Stimulated activated CD4-positive, alpha-beta T cell treated with anti-CD3 and anti-CD28 coated beads, Interleukin-1b, Interleukin-23, amount 100 ng/mL, for 4 hours (primary cell): ENCODE results near the gene COL6A3.

Source experiments
- DNase-seq, 2 donors: peaks; one replicate each; pipeline ENCODE4 v3.0.0-alpha.2; 2020; ENCODE audit warnings: low read depth in 2 of 2

Gene COL6A3

GRCh38 chr2:237444071-237444470 lies 30.1 kb upstream of the COL6A3 start:
- DNase-seq = no peak

GRCh38 chr2:237441605-237442274 lies 27.8 kb upstream of the COL6A3 start:
- peak in 1 of 2 donors; percentile 29 for DNase-seq

GRCh38 chr2:237440819-237441281 lies 26.9 kb upstream of the COL6A3 start:
- DNase-seq = no peak

- DNase-seq = no peak
These were observed 24.3 kb upstream of the COL6A3 start for GRCh38 chr2:237438080-237438940.

GRCh38 chr2:237437566-237437965 lies 23.6 kb upstream of the COL6A3 start:
- DNase-seq = no peak

GRCh38 chr2:237435844-237436587 lies 22.1 kb upstream of the COL6A3 start:
- DNase-seq = no peak

GRCh38 chr2:237434866-237435311 lies 20.9 kb upstream of the COL6A3 start:
- DNase-seq = peak; percentile 61 to 75

GRCh38 chr2:237433920-237434676 lies 20.1 kb upstream of the COL6A3 start:
- DNase-seq = no peak

- DNase-seq = peak; percentile 63 to 73
These were observed 18.6 kb upstream of the COL6A3 start for GRCh38 chr2:237432484-237433092.

GRCh38 chr2:237431837-237432236 lies 17.9 kb upstream of the COL6A3 start:
- DNase-seq = no peak

- DNase-seq = no peak
These were observed 17.4 kb upstream of the COL6A3 start for GRCh38 chr2:237431372-237431771.

GRCh38 chr2:237430861-237431260 lies 16.9 kb upstream of the COL6A3 start:
- no peak for DNase-seq

GRCh38 chr2:237429753-237430152 lies 15.8 kb upstream of the COL6A3 start:
- DNase-seq = no peak

GRCh38 chr2:237427769-237428506 lies 14.0 kb upstream of the COL6A3 start:
- DNase-seq = peak; percentile 54 to 55

- no peak for DNase-seq
These were observed 12.6 kb upstream of the COL6A3 start for GRCh38 chr2:237426517-237426916.

GRCh38 chr2:237425320-237425719 lies 11.4 kb upstream of the COL6A3 start:
- DNase-seq = no peak

- no peak for DNase-seq
These were observed 10.6 kb upstream of the COL6A3 start for GRCh38 chr2:237424544-237424943.

- no peak for DNase-seq
These were observed 9.9 kb upstream of the COL6A3 start for GRCh38 chr2:237423891-237424290.

GRCh38 chr2:237422309-237422708 lies 8.3 kb upstream of the COL6A3 start:
- DNase-seq = no peak

- DNase-seq = peak; percentile 82 to 83
These were observed 7.7 kb upstream of the COL6A3 start for GRCh38 chr2:237421542-237422116.
